HepG2 (cell line): ENCODE measurements around the gene UBC. TPM values are rescaled to one million over a fixed set of nuclear protein-coding genes. Genes with fewer than 3 reads are reported as not detected.

ENCODE experiments used
- ARID3A ChIP-seq: IDR thresholded peaks from 2 replicates; pipeline ENCODE4 v1.6.1; 2012; ENCODE audit warnings: low read depth, low read length, improper control_type of control experiment
- BHLHE40 ChIP-seq: IDR thresholded peaks from 2 replicates; pipeline ENCODE4 v1.6.1; 2011; ENCODE audit warnings: low read length, improper control_type of control experiment
- ELF3 ChIP-seq: IDR thresholded peaks from 2 replicates; pipeline ENCODE4 v1.6.1; 2016; ENCODE audit warnings: missing genetic modification reagents, missing compliant biosample characterization
- ERF ChIP-seq: IDR thresholded peaks from 2 replicates; pipeline ENCODE4 v1.6.1; 2018; ENCODE audit warnings: missing biosample characterization, missing genetic modification reagents
- FOXJ3 ChIP-seq: sonication (generic); formaldehyde crosslinking; IDR thresholded peaks from 2 replicates; pipeline ENCODE4 v1.4.0; 2020; ENCODE audit warnings: missing genetic modification reagents, mild to moderate bottlenecking, borderline replicate concordance
- HOMEZ ChIP-seq: IDR thresholded peaks from 2 replicates; pipeline ENCODE4 v1.6.1; 2016; ENCODE audit warnings: low read depth
- JUN ChIP-seq: sonication (generic); formaldehyde crosslinking; IDR thresholded peaks from 2 replicates; pipeline ENCODE4 v1.4.0; 2020; ENCODE audit warnings: mild to moderate bottlenecking, missing genetic modification reagents
- KAT2B ChIP-seq: fragments of 150-350 bp; IDR thresholded peaks from 2 replicates; pipeline ENCODE4 v1.6.1; 2014; ENCODE audit warnings: low read depth, low read length, borderline replicate concordance
- KDM4B ChIP-seq: sonication (generic); formaldehyde crosslinking; IDR thresholded peaks from 2 replicates; pipeline ENCODE4 v1.4.0; 2020; ENCODE audit warnings: missing genetic modification reagents
- MLX ChIP-seq: IDR thresholded peaks from 2 replicates; pipeline ENCODE4 v1.6.1; 2016
- NCOA5 ChIP-seq: sonication (generic); formaldehyde crosslinking; IDR thresholded peaks from 2 replicates; pipeline ENCODE4 v1.4.0; 2020; ENCODE audit warnings: missing genetic modification reagents
- RAD21 ChIP-seq: fragments of 450-650 bp; formaldehyde crosslinking; IDR thresholded peaks from 2 replicates; pipeline ENCODE4 v1.5.0; 2020; ENCODE audit warnings: mild to moderate bottlenecking
- SUZ12 ChIP-seq: fragments of 150-350 bp; IDR thresholded peaks from 2 replicates; pipeline ENCODE4 v1.6.1; 2014; ENCODE audit warnings: low read depth, low read length
- TCF7L2 ChIP-seq: IDR thresholded peaks from 2 replicates; pipeline ENCODE4 v1.6.1; 2011; ENCODE audit warnings: mild to moderate bottlenecking, low read depth, low read length, moderate library complexity
- YY1 ChIP-seq: IDR thresholded peaks from 2 replicates; pipeline ENCODE4 v1.6.1; 2011; ENCODE audit warnings: low read length, low read depth, moderate library complexity, mild to moderate bottlenecking; ENCODE audit not compliant: insufficient read depth, insufficient replicate concordance
- ZBTB10 ChIP-seq: sonication (generic); formaldehyde crosslinking; IDR thresholded peaks from 2 replicates; pipeline ENCODE4 v1.4.0; 2020; ENCODE audit warnings: missing genetic modification reagents, borderline replicate concordance
- ZC3H13 ChIP-seq: sonication (generic); formaldehyde crosslinking; IDR thresholded peaks from 2 replicates; pipeline ENCODE4 v1.8.1; 2023; ENCODE audit warnings: mild to moderate bottlenecking, missing genetic modification reagents, moderate library complexity
- ZNF256 ChIP-seq: sonication (generic); formaldehyde crosslinking; conservative IDR thresholded peaks from 2 replicates; pipeline ENCODE4 v1.4.0; 2020; ENCODE audit warnings: missing genetic modification reagents
- ZNF501 ChIP-seq: sonication (generic); formaldehyde crosslinking; IDR thresholded peaks from 2 replicates; pipeline ENCODE4 v1.5.1; 2020; ENCODE audit warnings: mild to moderate bottlenecking, moderate library complexity, missing genetic modification reagents
- ZNF546 ChIP-seq: sonication (generic); formaldehyde crosslinking; conservative IDR thresholded peaks from 2 replicates; pipeline ENCODE4 v1.8.1; 2023; ENCODE audit warnings: mild to moderate bottlenecking, missing genetic modification reagents
- ZNF547 ChIP-seq: sonication (generic); formaldehyde crosslinking; IDR thresholded peaks from 2 replicates; pipeline ENCODE4 v1.5.1; 2020; ENCODE audit warnings: mild to moderate bottlenecking, missing genetic modification reagents
- ZNF816 ChIP-seq: sonication (generic); formaldehyde crosslinking; IDR thresholded peaks from 2 replicates; pipeline ENCODE4 v1.8.0; 2022; ENCODE audit warnings: missing genetic modification reagents, mild to moderate bottlenecking, borderline replicate concordance
- ZNF839 ChIP-seq: sonication (generic); formaldehyde crosslinking; IDR thresholded peaks from 2 replicates; pipeline ENCODE4 v1.4.0; 2020; ENCODE audit warnings: missing genetic modification reagents, mild to moderate bottlenecking, borderline replicate concordance
- ZNF883 ChIP-seq: sonication (generic); formaldehyde crosslinking; IDR thresholded peaks from 2 replicates; pipeline ENCODE4 v1.5.1; 2020; ENCODE audit warnings: mild to moderate bottlenecking, missing genetic modification reagents; ENCODE audit errors: not compliant biosample characterization
- polyA plus RNA-seq, 8 experiments: library from polyadenylated mRNA; depleted of rRNA in 3 of 8; stranded (reverse) in 7 of 8; unstranded in 1 of 8; fragments of >200 nt; fragmentation: Illumina TruSeq in 4 of 8; extraction: Trizol in 4 of 8; gene quantifications; 2 replicates each; pipeline versions ENCODE4 v1.2.1 to v1.2.3, GENCODE V29; 2011 to 2016; ENCODE audit warnings: low read depth in 4 of 8, missing spikeins in 1 of 8, mixed read lengths in 1 of 8; ENCODE audit not compliant: insufficient read depth in 1 of 8
- total RNA-seq, 5 experiments: library from RNA; depleted of rRNA; stranded (reverse); fragments of >200 nt; fragmentation: Illumina TruSeq; extraction: Trizol; gene quantifications; 2 replicates each; pipeline ENCODE4 v1.2.3, GENCODE V29; 2016; ENCODE audit warnings: low read depth in 1 of 5

Gene UBC
- total and polyA plus RNA-seq, 2 of the 13 experiments (the other 11 are each of a cell fraction or from before 2014, with no cell fraction given) = 805 to 1,432 TPM

GRCh38 chr12:124898200-124898922 lies 16.1 kb downstream of the UBC start (continued):
- TF ChIP-seq ZBTB10 (CRISPR knock-in tag) (peak; percentile 75; the same call in 1 of the 2 replicates), KAT2B (no peak), ZNF839 (CRISPR knock-in tag) (no peak), ZNF256 (no peak), ZNF546 (CRISPR knock-in tag) (no peak), SUZ12 (no peak), JUN (no peak), ZC3H13 (CRISPR knock-in tag) (no peak), ELF3 (CRISPR knock-in tag) (peak; percentile 61; the same call in 1 of the 2 replicates), BHLHE40 (no peak), ZNF501 (CRISPR knock-in tag) (no peak), FOXJ3 (no peak), KDM4B (CRISPR knock-in tag) (peak; percentile 24; the same call in 1 of the 2 replicates), HOMEZ (no peak), ZNF816 (no peak), ERF (0 out of 2 replicates have a peak, but pooled peaks have one; percentile 24), ARID3A (no peak), YY1 (no peak), NCOA5 (CRISPR knock-in tag) (no peak), RAD21 (CRISPR knock-in tag) (peak; percentile 88), MLX (CRISPR knock-in tag) (no peak), TCF7L2 (no peak), ZNF547 (CRISPR knock-in tag) (no peak), ZNF883 (no peak)
